ENCODE results near the gene KRTAP10-11. TPM values are rescaled to one million over a fixed set of nuclear protein-coding genes. Genes with fewer than 3 reads are reported as not detected.
"Not testable (repeated sequence)": the region's sequence is repeated elsewhere in the genome, so short reads cannot be mapped to it uniquely, and the experiment has no call there.

The KRTAP10-11 gene
- polyA plus RNA-seq, 3 donors from 2014 or later, result not detected

DNA sequence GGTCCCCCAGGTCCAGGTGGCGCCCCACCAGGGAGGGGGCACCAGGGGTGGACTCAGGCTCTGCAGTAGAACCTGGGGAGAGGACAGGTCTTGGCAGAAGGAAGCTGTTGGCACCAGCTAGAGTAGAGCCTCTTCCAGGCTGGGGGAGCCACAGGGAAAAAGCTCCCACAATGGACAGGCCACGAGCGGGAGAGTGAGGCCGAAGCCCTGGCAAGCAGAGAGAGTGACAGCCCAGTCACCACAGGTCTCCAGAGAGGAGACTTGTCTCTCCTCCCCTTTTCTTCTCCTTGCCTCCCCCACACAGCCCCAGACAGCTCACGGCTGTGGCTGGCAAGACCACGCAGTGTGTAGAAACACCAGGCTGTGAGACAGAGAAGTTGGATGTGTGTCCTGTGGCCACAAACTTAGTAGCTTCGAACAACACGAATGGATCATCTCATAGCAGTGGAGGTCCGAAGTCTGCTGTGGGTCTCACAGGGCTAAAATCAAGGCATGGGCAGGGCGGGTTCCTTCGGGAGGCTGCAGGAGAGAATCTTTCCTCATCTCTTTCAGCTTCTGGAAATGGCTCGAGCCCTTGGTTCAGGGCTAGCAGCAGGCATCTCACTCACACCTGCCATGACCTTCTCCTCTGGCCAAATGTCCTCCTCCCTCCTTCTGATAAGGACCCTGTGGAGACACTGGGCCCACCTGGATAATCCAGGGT, 4.9 kb downstream of the KRTAP10-11 start:
- H3K27ac Mint-ChIP-seq, result peak overlapping the region in 3 of 6 donors; percentile 46 to 80 (median 49)

GRCh38 chr21:44653123-44653522, 6.9 kb downstream of the KRTAP10-11 start:
- H3K4me3 Mint-ChIP-seq, result no peak overlapping the region
- no peak overlapping the region for H3K27ac Mint-ChIP-seq

More for the DNA sequence above, 4.9 kb downstream of the KRTAP10-11 start:
- H3K27me3 Mint-ChIP-seq (ENCODE audit: low read depth in 3 of 3), result peaks cover 1 to 5% (median 2%) of the 10 kb centered on the region in 3 donors
- H3K4me1 Mint-ChIP-seq, result peaks cover 12 to 24% of the 10 kb centered on the region in 2 donors
- peaks cover 0 to 3% (median 0%) of the 10 kb centered on the region in 3 donors for H3K36me3 Mint-ChIP-seq
- no peak for DNase-seq
- peaks cover 0 to 4% (median 1%) of the 10 kb centered on the region in 6 donors for H3K9me3 Mint-ChIP-seq
- no peak overlapping the region for H3K4me3 Mint-ChIP-seq

DNA sequence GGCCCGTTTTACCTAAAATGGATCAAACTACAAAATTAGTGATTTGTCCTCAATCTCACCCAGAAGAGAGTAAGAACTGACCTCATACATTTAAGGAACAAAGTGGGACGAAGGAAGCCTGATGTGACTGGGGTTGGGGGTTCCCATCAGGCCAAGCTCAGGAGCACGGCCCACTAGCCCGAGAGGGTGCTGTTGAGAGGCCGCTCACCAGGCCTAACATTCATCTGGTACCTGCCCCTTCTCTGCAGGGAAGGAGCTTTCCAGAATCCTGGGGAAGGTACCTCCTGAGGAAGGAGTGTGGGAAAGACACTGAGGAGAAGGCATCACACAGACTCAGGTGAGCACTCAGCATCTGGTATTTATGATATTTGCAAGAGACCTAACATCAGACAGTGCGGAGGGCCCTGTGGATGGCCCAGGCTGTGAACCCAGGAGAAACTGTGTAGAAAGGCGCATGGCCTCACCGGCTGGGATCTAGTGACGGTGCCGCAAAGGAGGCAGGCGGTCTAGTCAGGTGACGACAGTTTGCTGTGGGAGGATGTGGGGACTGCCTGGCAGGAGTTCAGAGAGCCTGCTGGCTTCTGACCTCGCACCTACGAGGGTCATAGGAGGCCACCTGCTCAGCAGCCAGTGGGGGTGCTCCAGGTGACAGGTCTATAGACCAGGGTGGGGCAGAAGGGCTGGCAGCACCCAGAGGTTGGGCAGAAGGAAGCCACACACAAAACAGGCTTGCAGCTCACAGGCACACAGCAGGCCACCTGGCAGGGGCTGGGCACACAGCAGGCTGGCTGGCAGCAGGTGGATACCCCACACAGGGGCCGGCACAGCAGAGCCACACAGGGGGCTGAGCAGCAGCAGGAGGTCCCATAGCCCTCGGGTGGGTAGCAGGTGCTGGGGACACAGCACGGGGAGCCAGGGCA, 7.7 kb downstream of the KRTAP10-11 start:
- Mint-ChIP-seq H3K9me3 (peaks cover 6 to 18% (median 13%) of the 10 kb centered on the region in 6 donors), H3K36me3 (peaks cover 10 to 16% (median 12%) of the 10 kb centered on the region in 3 donors), H3K27ac (peak overlapping the region; percentile 37 to 85 (median 70)), H3K27me3 (ENCODE audit: low read depth in 3 of 3) (peaks cover 4 to 15% (median 13%) of the 10 kb centered on the region in 3 donors), H3K4me1 (peaks cover 40 to 52% of the 10 kb centered on the region in 2 donors), H3K4me3 (peak overlapping the region in 2 of 5 donors; percentile 13 to 41)
- peak in 1 of 3 donors; percentile 52 for DNase-seq

More at GRCh38 chr21:44653123-44653522, 6.9 kb downstream of the KRTAP10-11 start:
- H3K9me3 Mint-ChIP-seq, result peaks cover 6 to 18% (median 13%) of the 10 kb centered on the region in 6 donors
- H3K36me3 Mint-ChIP-seq, result peaks cover 10 to 16% (median 12%) of the 10 kb centered on the region in 3 donors
- DNase-seq, result no peak
- H3K4me1 Mint-ChIP-seq, result peaks cover 32 to 44% of the 10 kb centered on the region in 2 donors
- H3K27me3 Mint-ChIP-seq (ENCODE audit: low read depth in 3 of 3), result peaks cover 4 to 14% (median 8%) of the 10 kb centered on the region in 3 donors

- Mint-ChIP-seq H3K27ac (peak within 1 kb of the TSS; percentile 42 to 85 (median 73)), H3K27me3 (ENCODE audit: low read depth in 3 of 3) (peaks cover 4 to 18% (median 15%) of the 10 kb centered on the region in 3 donors), H3K36me3 (peaks cover 10 to 16% (median 12%) of the 10 kb centered on the region in 3 donors), H3K9me3 (peaks cover 6 to 18% (median 13%) of the 10 kb centered on the region in 6 donors), H3K4me1 (peaks cover 48 to 60% of the 10 kb centered on the region in 2 donors), H3K4me3 (peak within 1 kb of the TSS in 4 of 5 donors; percentile 13 to 53 (median 38))
- DNase-seq, result no peak
Measured at GRCh38 chr21:44654576-44655175, 8.5 kb downstream of the KRTAP10-11 start, which contains the start of gene KRTAP12-4. KRTAP12-4 (minus strand) TSS chr21:44654659; CDS start chr21:44654614, 45 bp downstream.

DNA sequence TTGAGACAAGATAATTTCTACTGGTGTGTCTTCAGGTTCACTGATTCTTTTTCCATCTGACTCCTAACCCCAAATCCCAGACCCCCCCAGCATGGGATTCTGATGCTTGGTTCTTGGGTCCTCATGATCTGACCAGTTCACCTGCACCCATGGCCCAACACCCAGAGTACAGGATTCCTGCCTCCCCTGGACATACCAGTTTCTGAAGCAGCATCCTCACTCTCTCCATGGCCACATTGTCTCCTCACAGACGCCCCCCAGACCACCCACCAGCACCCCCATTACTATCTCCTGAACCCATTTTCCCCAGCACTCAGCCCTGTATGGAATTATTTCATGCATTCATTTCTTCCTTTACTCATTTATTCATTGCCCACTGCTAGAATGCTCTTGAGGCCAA, 10.7 kb downstream of the KRTAP10-11 start:
- Mint-ChIP-seq H3K27me3 (ENCODE audit: low read depth in 3 of 3) (peaks cover 4 to 19% (median 15%) of the 10 kb centered on the region in 3 donors), H3K4me1 (peaks cover 50 to 64% of the 10 kb centered on the region in 2 donors), H3K4me3 (peak overlapping the region; percentile 60 to 90 (median 72)), H3K27ac (peak overlapping the region; percentile 93 to 99 (median 97)), H3K9me3 (peaks cover 6 to 18% (median 13%) of the 10 kb centered on the region in 6 donors), H3K36me3 (peaks cover 10 to 19% (median 12%) of the 10 kb centered on the region in 3 donors)
- DNase-seq, result no peak

- Mint-ChIP-seq H3K27ac (peak within 1 kb of the TSS; percentile 93 to 99 (median 97)), H3K36me3 (peaks cover 10 to 19% (median 12%) of the 10 kb centered on the region in 3 donors), H3K4me3 (peak within 1 kb of the TSS; percentile 60 to 90 (median 72)), H3K9me3 (peaks cover 6 to 18% (median 14%) of the 10 kb centered on the region in 6 donors), H3K4me1 (peaks cover 50 to 64% of the 10 kb centered on the region in 2 donors), H3K27me3 (ENCODE audit: low read depth in 3 of 3) (peaks cover 4 to 19% (median 15%) of the 10 kb centered on the region in 3 donors)
- peak; percentile 76 to 86 (median 78) for DNase-seq
Measured at GRCh38 chr21:44657635-44658540, 11.7 kb downstream of the KRTAP10-11 start, which contains the start of gene KRTAP12-3. KRTAP12-3 (plus strand) TSS chr21:44657932; CDS start chr21:44657980, 48 bp downstream.

DNA sequence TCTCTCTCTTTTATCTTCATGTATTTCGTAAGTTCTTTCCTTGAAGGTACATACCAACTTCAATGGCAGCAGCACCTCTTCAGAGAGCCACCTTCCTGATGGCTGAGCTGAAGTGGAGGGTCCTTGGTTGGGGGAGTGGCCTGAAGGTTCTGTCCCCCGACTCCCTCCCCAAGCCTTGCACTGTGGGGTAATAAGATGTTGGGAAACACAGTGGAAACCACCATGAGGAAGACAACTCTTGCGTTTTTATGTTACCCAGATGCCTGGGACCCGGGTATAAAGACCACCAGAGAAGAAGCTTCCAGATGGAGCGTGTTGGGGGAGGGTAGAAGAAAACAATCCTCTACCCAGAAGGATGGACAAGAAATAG, 12.3 kb downstream of the KRTAP10-11 start:
- H3K9me3 Mint-ChIP-seq, result peaks cover 6 to 18% (median 14%) of the 10 kb centered on the region in 6 donors
- H3K27ac Mint-ChIP-seq, result peak overlapping the region; percentile 93 to 99 (median 97)
- H3K4me3 Mint-ChIP-seq, result peak overlapping the region; percentile 60 to 90 (median 72)
- no peak for DNase-seq
- peaks cover 10 to 19% (median 12%) of the 10 kb centered on the region in 3 donors for H3K36me3 Mint-ChIP-seq
- H3K27me3 Mint-ChIP-seq (ENCODE audit: low read depth in 3 of 3), result peaks cover 4 to 20% (median 15%) of the 10 kb centered on the region in 3 donors
- H3K4me1 Mint-ChIP-seq, result peaks cover 50 to 63% of the 10 kb centered on the region in 2 donors

DNA sequence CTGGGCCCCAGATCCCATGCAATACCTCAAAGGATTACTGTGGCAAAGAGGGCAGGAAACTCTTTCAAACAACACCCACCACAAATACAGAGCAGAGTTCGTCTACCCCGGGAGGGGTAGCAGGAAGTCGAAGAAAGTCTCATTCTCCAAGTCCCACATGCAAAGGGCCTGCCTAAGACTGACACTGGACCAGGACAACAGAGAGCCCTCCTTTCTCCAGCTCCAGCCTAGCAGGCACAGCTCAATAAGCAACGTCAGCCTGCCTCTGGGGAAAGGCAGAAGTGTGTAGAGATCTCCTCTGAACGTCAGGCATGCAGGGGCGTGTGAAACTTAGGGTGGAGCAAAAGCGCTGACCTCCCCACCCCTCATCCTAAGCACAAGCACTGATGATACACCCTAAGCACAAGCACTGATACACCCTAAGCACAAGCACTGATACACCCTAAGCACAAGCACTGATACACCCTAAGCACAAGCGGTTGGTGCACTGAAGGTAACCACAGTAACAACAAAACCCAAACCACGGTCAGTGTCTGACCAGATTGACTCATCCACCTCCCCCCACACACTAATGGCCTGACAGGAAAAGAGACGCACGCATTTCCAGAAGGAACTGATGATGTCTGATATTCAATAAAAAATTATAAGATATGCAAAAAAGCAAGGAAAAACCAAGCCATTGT, 12.8 kb downstream of the KRTAP10-11 start:
- peak; percentile 22 to 47 (median 38) for DNase-seq
- peak overlapping the region; percentile 93 to 99 (median 97) for H3K27ac Mint-ChIP-seq
- H3K36me3 Mint-ChIP-seq, result peaks cover 10 to 19% (median 12%) of the 10 kb centered on the region in 3 donors
- peaks cover 50 to 58% of the 10 kb centered on the region in 2 donors for H3K4me1 Mint-ChIP-seq
- peaks cover 6 to 18% (median 14%) of the 10 kb centered on the region in 6 donors for H3K9me3 Mint-ChIP-seq
- peak overlapping the region; percentile 60 to 90 (median 72) for H3K4me3 Mint-ChIP-seq
- peaks cover 3 to 24% (median 15%) of the 10 kb centered on the region in 3 donors for H3K27me3 Mint-ChIP-seq (ENCODE audit: low read depth in 3 of 3)

DNA sequence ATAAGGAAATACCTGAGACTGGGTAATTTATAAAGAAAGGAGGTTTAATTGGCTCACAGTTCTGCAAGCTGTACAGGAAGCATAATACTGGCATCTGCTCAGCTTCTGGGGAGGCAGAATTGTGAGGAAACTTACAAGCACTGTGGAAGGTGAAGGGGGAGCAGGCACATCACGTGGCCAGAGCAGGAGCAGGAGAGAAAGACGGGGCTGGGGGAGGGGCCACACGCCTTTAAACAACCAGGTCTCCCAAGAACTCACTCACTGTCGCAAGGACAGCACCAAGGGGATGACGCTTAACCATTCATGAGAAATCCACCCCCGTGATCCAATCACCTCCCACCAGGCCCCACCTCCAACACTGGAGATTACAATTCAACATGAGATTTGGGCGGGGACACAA, 15.4 kb downstream of the KRTAP10-11 start:
- H3K4me3 Mint-ChIP-seq, H3K27ac Mint-ChIP-seq, DNase-seq: not testable (repeated sequence)
- Mint-ChIP-seq H3K36me3 (peaks cover 9 to 12% (median 9%) of the 10 kb centered on the region in 3 donors), H3K9me3 (peaks cover 5 to 12% (median 9%) of the 10 kb centered on the region in 6 donors), H3K4me1 (peaks cover 34 to 35% of the 10 kb centered on the region in 2 donors), H3K27me3 (ENCODE audit: low read depth in 3 of 3) (peaks cover 3 to 26% (median 17%) of the 10 kb centered on the region in 3 donors)

GRCh38 chr21:44664691-44665090, 18.5 kb downstream of the KRTAP10-11 start:
- Mint-ChIP-seq H3K4me1 (peaks cover 3 to 4% of the 10 kb centered on the region in 2 donors), H3K9me3 (peaks cover 0 to 3% (median under 1%) of the 10 kb centered on the region in 6 donors), H3K27ac (no peak overlapping the region), H3K4me3 (no peak overlapping the region), H3K36me3 (peaks cover 0 to 3% (median 3%) of the 10 kb centered on the region in 3 donors), H3K27me3 (ENCODE audit: low read depth in 3 of 3) (peaks cover 2 to 16% (median 6%) of the 10 kb centered on the region in 3 donors)
- DNase-seq, result no peak
